LNCAP (cell line): Measurements from ENCODE around the gene SIX2.

ENCODE experiments used
- TF ChIP-seq, protein P1 (sequence below): fragments of 450-650 bp; IDR thresholded peaks from 2 replicates; pipeline ENCODE4 v1.5.1; 2017; ENCODE audit warnings: mild to moderate bottlenecking

Gene SIX2

DNA sequence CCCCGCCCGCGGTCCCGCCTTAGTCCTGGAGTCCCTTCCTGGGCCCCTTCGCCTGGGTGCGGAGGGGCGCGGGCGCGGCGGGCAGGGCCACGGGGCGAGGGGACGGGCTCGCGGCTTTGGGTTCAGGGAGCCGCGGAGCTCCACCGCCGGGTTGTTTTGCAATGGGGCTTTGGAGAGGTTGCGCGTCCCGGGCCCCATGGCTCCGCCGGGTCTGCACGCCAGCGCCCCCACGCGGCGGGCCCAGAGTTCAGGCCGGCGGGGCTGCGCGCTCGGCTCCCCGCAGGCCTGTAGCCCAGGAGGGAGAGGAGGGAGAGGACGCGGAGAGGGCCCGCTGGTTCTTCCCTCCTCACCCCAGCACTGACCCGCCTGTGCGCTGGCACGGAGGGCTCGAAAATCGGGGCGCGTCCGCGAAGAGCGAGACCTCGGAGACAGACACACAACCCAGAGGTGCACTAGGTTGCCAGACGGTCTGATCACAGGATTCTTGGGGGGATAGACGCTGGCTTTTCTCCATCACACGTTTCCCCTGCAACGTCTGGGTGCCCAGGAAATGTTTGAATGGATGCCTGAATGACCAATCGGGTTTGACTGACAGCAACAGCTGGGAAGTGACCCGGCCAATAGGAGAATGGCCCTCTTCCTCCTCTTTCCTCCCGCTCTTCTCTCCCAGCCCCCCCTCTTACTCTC lies 4.9 kb upstream of the SIX2 start:
- TF ChIP-seq, protein P1, sequence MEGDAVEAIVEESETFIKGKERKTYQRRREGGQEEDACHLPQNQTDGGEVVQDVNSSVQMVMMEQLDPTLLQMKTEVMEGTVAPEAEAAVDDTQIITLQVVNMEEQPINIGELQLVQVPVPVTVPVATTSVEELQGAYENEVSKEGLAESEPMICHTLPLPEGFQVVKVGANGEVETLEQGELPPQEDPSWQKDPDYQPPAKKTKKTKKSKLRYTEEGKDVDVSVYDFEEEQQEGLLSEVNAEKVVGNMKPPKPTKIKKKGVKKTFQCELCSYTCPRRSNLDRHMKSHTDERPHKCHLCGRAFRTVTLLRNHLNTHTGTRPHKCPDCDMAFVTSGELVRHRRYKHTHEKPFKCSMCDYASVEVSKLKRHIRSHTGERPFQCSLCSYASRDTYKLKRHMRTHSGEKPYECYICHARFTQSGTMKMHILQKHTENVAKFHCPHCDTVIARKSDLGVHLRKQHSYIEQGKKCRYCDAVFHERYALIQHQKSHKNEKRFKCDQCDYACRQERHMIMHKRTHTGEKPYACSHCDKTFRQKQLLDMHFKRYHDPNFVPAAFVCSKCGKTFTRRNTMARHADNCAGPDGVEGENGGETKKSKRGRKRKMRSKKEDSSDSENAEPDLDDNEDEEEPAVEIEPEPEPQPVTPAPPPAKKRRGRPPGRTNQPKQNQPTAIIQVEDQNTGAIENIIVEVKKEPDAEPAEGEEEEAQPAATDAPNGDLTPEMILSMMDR, result no peak

DNA sequence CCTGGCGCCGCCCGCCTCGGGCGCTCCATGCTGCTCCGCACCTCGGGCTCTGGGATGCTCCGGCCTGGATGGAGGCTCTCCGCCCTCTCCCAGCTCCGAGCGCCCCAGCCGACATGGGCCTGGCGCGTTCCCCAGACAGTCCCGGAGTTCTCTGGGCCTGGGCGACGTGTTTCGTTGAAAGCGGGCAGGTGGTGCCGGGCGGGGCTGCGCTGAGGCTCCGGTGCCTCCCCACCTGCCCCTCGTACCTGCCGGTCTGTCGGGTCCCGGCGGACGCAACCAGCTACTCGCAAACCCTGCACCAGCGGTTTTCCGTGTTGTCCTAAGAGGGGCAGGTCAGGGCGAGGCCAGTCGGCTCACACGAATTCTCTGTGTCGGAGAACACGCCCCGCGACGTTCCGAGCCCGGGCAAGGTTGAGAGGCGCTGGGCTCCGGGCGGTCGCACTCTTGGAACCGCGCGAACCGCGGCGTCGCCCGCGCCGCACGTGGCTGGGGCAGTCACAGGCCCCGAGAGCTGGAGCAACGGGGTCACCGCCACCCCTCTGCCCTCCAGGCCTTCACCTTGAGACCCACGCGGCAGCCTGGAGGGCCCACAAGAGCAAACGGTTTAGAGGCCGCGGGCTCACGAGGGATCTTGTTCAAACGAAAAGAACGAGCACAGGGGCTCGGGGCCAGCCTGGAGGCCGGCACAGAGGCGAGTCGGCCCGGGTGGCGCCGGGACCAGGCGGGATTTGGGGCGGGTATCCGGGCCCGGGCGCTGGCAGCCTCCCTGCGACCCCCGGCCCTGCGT lies 4.2 kb upstream of the SIX2 start:
- TF ChIP-seq, protein P1, result no peak

DNA sequence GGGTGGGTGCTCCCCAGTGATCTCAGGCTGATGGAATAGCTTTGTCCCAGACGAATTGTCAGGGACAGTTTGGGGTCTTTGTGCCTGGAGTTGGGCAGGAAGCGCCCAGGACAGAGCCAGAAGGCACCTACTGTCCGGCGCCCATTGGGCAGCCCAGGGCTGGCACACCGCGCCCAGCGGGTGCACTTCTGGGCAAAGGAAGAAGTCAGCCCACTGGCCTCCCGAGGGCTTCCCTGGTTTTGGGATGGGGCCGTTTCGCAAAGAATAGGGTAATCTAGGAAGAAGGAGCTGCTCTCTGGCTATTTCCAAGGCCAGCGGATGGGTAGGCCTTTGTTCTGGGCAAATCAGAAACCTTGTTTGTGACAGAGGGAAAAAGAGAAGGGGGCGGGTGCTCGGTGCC lies 3.5 kb upstream of the SIX2 start:
- TF ChIP-seq, protein P1, result no peak

DNA sequence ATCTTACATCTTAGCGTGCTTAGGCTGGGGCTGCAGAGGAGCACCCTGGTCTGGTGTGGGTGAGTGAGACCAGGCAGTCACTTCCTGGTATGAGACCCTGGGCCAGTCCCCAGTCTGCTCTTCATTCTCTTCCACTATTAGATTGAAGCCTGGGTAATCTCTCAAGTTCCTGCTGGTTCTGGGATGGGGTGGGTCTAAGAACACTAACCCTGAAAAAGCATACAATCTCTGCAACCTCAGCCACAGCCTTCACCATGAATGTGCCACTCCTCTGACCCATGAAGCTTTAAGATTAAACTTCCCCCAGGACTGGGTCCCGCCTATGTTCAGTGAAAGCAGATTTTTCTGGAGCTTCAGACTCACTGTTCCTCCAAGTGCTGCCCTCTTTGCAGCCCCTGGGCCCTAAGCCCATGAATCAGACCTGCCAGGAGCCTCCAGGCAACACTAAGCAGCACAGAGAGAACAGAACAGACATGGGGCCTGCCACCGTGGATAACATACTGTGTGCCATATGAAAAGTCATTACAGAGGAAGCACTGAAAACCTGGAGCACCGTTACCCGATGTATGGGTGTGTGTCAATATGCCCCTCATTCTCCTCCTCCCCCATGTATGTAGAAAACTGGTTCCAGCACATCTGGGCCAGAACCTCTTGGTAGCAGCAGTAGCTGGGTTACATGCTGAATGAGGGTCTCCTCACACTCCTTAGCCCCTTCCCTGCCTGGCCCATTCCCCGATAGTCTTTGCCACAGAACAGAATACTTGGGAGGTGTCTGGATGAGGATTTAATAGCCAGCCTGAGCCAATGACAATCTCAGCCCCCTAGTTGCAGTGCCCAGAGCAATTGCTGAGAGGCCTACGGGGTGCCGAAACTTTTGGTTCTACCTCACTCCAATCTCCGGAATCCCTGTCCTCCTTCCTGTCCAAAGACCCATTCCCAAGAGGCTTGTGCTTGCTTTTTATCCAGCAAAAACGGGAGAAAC lies 2.7 kb upstream of the SIX2 start:
- TF ChIP-seq, protein P1, result no peak

DNA sequence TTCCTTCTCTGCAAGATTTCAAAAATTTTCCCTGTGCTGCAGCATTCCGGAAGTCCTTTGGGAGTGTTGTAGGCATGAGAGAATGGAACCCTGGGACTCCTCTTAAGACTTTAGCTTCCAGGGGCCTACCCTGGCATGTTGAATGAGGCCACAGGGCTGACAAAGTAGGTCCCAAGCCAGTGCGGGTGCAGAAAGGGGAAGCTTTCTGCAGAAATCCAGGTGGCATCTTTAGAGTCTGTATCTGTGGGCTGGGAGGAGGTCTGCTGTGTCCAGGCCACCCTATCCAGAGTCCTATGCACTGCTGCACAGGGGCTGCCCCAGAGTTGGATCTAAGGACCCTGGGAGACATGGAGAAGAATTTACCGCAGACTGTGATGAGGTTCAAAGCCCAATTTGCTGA lies 1.9 kb upstream of the SIX2 start:
- TF ChIP-seq, protein P1, result no peak

DNA sequence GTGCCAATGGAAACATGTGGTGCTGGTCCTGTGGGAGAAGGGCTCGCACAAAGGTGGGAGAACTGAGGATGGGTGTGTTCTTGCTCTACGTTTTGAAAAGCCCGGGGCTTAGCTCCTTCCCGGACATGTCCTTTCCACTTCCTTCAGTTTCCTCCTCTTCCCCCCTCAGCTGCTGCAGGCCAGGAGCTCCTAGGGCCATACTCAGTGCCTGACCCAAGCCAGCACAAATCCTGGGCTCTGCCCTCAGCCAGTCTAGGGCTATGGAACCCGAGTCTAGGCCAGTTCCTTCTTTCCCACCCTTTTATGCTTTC lies 1.4 kb upstream of the SIX2 start:
- TF ChIP-seq, protein P1, result no peak

DNA sequence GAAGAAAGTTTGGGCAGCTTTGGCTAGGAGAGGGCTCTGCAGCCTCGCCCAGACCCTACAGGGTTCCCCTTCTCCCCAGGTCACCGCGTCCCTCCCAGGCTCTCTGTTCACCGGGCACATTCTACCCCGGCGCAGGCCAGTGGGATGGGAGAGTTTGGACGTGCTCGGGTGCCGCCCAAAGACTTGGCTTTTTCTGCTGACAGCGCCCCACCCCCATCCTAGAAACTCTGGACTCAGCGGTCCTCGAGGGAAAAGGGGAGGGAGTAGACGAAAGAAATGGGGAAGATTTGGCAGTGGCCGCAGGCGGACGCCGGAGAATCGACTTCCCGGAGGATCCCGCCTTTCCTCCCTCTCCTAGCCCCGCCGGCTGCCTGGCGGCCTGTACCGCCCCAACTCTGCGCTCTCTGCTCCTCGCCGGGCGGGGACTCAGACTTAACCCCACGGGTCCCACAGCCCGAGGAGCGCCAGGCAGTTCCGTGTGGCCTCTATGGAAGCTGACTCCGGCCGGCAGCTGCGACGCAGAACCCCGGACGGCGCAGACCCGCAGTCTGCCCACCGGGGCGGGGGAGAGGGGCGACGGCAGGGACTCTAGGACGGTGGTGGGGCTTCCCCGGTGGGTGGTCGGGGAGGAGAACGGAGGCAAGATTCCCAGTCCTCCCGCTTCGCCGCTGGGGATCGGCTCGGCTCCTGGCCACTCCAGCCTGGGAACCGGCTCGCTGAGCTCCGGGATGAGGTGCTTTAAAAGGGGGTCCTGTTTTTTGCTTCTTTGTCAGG lies 863 bp upstream of the SIX2 start:
- TF ChIP-seq, protein P1, result no peak
